NCI-H1436 treated with DMSO at 0.1 percent for 48 hours (cell line): Measurements from ENCODE around the gene CTNNB1.

Experiments used
- DNase-seq: peaks from one replicate; lab custom pipeline; 2025; lab: John Stamatoyannopoulos, UW

CTNNB1 gene

DNA sequence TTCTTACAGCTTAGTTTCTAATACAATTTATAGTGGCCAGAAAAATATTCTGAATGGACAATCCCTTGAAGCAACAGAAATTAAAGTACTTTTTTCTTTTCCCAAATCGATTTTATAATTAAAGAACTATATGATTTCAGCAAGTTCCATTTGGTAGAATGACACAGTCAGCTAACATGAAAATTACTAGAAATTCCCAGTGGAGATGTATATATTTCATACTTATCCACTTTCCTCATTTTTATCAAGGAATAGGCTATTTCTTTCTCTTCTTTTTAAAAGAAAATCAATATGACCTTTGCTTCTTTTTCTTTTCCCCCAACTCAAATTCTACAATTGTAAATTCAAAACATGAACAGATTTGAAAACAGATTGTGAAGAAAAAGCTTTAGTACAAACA lies 6.4 kb upstream of the CTNNB1 start:
- no peak for DNase-seq

GRCh38 chr3:41193794-41194539 lies 5.3 kb upstream of the CTNNB1 start:
- DNase-seq = no peak

- no peak for DNase-seq
Observed at GRCh38 chr3:41194701-41195100, 4.6 kb upstream of the CTNNB1 start.

DNA sequence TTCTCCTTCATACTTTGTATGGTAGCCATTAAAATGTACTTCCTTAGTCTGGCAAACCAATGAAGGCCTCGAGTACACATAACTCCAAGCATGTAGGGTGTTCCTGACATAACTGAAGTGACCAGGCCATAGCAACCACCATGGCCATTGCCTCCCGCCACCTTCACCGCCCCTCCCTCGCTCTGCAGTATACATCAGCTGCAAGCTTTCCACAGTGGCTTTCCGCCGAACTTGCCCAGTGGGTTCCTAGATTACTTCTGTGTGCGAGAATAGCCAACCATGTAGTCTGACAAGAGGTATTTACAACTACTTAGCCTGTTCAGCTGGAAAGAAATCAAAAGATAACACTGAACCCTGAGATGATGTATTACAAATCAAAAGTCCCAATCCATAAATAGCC lies 3.4 kb upstream of the CTNNB1 start:
- no peak for DNase-seq

GRCh38 chr3:41196499-41197410 lies 2.5 kb upstream of the CTNNB1 start:
- DNase-seq = no peak

GRCh38 chr3:41198046-41198445 lies 1.3 kb upstream of the CTNNB1 start:
- no peak for DNase-seq

DNA sequence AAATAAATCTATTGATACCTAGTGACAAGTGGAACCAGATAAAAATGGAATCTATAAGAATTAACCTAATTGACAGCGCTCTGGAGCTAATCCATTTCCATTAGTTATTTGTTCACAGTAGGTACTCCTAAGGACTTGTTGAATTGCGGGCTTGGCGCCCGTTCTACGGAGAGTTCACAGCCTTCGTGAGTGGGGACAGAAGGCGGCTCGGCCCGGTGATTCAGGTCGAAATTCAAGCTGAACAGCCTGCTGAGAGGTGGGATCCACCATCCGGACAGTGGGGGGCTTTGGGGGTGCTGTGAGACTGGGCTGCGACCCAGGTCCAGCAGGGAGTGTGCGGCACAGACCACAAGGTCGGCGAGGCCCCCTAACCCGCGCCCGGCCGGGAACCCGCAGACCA lies 779 bp upstream of the CTNNB1 start:
- DNase-seq = no peak

GRCh38 chr3:41199866-41200668 lies 762 bp downstream of the CTNNB1 start:
- DNase-seq = no peak

- DNase-seq = no peak
Observed at GRCh38 chr3:41200669-41201021, 1.3 kb downstream of the CTNNB1 start.

- no peak for DNase-seq
Observed at GRCh38 chr3:41202075-41202833, 2.9 kb downstream of the CTNNB1 start.

DNA sequence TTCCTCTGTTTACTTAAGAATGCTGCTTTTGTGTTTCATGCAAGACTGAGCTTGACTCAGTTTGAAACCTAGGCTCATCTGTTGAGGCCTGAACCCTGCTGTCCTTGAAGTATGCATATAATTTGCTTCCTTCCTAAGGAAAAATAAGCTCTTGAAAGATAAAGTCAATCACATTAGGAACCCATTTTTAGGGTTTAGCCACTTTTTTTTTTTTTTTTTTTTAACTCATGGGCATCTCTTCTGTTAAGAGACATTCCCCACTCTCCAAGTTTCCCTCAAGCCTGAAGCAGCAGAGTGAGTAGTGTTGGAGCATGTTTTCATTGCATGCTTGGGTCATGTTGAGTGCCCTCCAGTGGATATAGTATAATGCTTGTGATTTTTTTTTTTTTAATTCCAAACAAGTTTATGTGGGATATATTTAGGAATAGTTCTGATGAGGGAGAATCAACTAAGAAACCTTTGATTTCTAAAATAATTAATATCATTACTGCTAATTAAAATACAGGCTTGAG lies 3.6 kb downstream of the CTNNB1 start:
- no peak for DNase-seq

DNA sequence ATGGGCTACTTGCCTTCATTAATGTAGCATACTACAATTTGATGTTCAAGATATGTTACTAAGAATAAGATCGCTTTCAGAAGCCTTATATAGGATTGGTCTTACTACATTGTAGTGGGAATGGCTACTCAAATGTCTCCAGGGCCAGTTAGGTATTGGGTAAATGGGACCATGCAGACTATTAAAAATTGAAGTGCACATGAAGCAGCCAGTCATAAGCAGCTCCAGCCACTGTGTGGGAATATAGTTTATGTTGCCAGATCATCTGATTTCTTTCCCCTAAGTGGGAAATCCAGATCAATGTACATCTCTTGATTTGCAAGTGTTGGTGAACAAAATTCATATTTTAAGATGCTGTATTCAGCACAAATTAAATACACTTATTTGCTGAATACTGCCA lies 5.1 kb downstream of the CTNNB1 start:
- no peak for DNase-seq

GRCh38 chr3:41205591-41205990 lies 6.3 kb downstream of the CTNNB1 start:
- no peak for DNase-seq

DNA sequence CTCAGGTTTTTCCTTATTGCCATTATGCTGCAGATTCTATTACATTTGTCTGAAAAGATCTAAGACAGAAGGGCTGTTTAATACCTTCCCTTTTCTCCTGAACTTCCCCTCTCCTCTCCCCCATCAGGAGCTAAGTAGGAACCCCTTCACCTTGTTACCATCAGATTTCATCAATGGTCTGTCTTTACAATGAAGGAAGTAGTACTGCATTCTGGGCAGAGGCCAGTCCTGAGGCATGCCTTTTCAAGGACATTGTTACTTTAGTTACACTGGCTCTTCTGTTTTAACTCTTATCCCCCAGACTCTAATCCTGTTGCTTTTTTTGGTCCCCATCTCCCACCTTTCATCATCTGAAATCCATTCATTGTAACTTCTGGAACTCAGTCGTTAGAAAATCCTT lies 8.1 kb downstream of the CTNNB1 start:
- no peak for DNase-seq

GRCh38 chr3:41208507-41209220 lies 9.4 kb downstream of the CTNNB1 start:
- no peak for DNase-seq

DNA sequence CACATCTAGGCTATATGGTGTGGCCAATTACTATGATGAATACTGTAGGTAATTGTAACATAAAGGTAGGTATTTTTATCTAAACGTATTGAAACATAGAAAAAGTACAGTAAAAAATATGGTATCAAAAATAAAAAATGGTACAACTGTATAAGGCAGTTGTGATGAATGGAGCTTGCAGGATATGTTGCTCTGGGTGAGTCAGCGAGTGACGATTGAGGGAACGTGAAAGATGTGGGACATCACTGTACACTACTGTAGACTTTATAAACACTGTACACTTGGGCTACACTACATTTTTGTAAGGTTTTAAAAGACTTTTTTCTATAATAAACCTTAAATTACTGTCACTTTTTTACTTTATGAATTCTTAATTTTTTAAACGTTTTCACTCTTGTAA lies 10.3 kb downstream of the CTNNB1 start:
- no peak for DNase-seq

- DNase-seq = no peak
Observed at GRCh38 chr3:41210966-41211365, 11.7 kb downstream of the CTNNB1 start.

GRCh38 chr3:41212088-41212487 lies 12.8 kb downstream of the CTNNB1 start:
- DNase-seq = no peak

DNA sequence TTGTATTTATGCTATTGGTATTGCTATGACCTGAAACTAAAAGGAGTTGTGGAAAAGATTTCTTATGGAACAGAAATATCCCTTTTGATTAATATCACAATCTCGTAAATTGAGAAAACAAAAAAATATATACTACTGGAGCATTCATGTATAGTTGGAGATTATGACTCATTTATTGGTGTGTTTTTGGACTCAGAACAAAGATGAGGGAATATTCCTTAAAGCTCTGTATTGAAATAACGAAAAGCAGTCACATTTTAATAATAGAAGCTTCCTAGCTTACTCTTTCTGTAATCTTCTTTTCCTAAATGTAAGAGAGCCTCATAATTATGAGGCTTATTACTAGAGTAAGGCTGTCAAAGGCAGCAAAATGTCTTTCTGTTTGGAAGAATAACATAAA lies 14.3 kb downstream of the CTNNB1 start:
- no peak for DNase-seq

GRCh38 chr3:41216422-41216821 lies 17.1 kb downstream of the CTNNB1 start:
- no peak for DNase-seq

DNA sequence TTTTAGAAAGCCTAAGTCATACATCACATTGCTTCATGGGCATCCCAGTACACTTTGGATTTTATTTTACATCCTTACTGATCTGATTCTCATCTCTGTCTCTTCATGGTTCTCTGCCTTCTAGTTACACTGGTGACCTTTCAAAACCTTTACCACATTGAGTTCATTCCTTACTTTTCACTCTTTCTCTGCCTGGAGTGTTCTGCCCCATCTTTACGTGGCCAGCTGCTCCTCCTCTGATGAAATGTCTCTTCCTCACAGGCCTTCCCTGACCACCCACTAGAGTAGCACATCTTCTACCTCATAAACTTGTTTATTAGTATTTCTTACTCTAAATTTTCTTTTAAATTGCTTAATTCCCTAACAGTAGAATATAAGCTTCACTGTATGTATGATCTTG lies 17.7 kb downstream of the CTNNB1 start:
- DNase-seq = no peak
